HepG2 (cell line): ENCODE data around the gene TMEM141. TPM values are rescaled to one million over a fixed set of nuclear protein-coding genes. Genes with fewer than 3 reads are reported as not detected.
A peak's percentile ranks its signal among the peaks of the same experiment; 100 is the strongest.
"Not testable (repeated sequence)": the region's sequence is repeated elsewhere in the genome, so short reads cannot be mapped to it uniquely, and the experiment has no call there.

Source experiments
- ATAC-seq: fragments of 200-7000 bp; cut with Tn5 transposase; 3 replicates; pipeline ENCODE4 v1.9.1; 2020; ENCODE audit warnings: mild to moderate bottlenecking, moderate library complexity
- BruUV-seq: library from RNA; stranded (reverse); fragments of 400-500 nt; replicated peaks from 2 replicates; lab custom pipeline; 2021; lab: Mats Ljungman, UMichigan
- CTCF ChIA-PET: fragments of 300-600 bp; formaldehyde crosslinking; extraction: SDS; loops from one replicate; lab custom pipeline; 2021; ENCODE audit warnings: low total read pairs, inconsistent platforms, low intra/inter-chr PET ratio; lab: Yijun Ruan, JAX
- POLR2A ChIA-PET: fragments of 350-600 bp; sonication (Branson Sonifier 250); formaldehyde crosslinking; loops from one replicate; lab custom pipeline; 2020; ENCODE audit warnings: antibody characterized with exemption, inconsistent platforms; lab: Yijun Ruan, JAX
- DNase-seq: peaks from one replicate; pipeline ENCODE4 v3.0.0-alpha.2; 2015; ENCODE audit warnings: low spot score
- FAIRE-seq: peaks from 3 replicates; lab custom pipeline; 2011; peaks lifted over from hg19 to GRCh38; lab: Jason Lieb, UNC
- H2AFZ ChIP-seq: one replicate; pipeline ENCODE4 v1.6.1; 2011; ENCODE audit warnings: low read length, inconsistent platforms
- H3K27ac ChIP-seq: fragments of 300-600 bp; 3 replicates; pipeline ENCODE4 v1.8.0; 2011; ENCODE audit warnings: mixed run types, mild to moderate bottlenecking, mixed read lengths, low read length, inconsistent platforms; ENCODE audit not compliant: insufficient read depth; ENCODE audit errors: extremely low read length
- H3K27me3 ChIP-seq, 2 experiments: fragments of 200-600 bp in 1 of 2; 2 replicates in 1 of 2; 3 replicates in 1 of 2; pipeline versions ENCODE4 v1.6.0 to v1.8.0; 2011; ENCODE audit warnings: low read length in 2 of 2, mild to moderate bottlenecking in 2 of 2, moderate library complexity in 2 of 2, inconsistent platforms in 1 of 2; ENCODE audit not compliant: insufficient read depth in 2 of 2, control insufficient read depth in 1 of 2
- H3K36me3 ChIP-seq, 2 experiments: fragments of 200-600 bp in 1 of 2; replicated peaks in 1 of 2; 2 replicates in 1 of 2; 3 replicates in 1 of 2; pipeline versions ENCODE4 v1.5.1 to v1.8.0; 2011; ENCODE audit warnings: low read length in 2 of 2, inconsistent platforms in 1 of 2; ENCODE audit not compliant: insufficient read depth in 2 of 2, control insufficient read depth in 1 of 2
- H3K4me1 ChIP-seq: 2 replicates; pipeline ENCODE4 v1.5.1; 2012; ENCODE audit warnings: low read length, inconsistent platforms; ENCODE audit not compliant: insufficient read depth
- H3K4me2 ChIP-seq: 2 replicates; pipeline ENCODE4 v1.6.0; 2011; ENCODE audit warnings: low read depth, low read length, inconsistent platforms
- H3K4me3 ChIP-seq, 3 experiments: fragments of 200-600 bp in 1 of 3; sonication (generic), shearing (Covaris generic) in 1 of 3; replicated peaks in 1 of 3; 2 replicates each; pipeline ENCODE4 v1.5.1; 2011 to 2016; ENCODE audit warnings: low read length in 3 of 3, inconsistent platforms in 2 of 3, low read depth in 2 of 3, mild to moderate bottlenecking in 2 of 3, control low read depth in 1 of 3, mixed read lengths in 1 of 3; ENCODE audit not compliant: insufficient read depth in 1 of 3
- H3K79me2 ChIP-seq: one replicate; pipeline ENCODE4 v1.6.1; 2011; ENCODE audit warnings: low read length, inconsistent platforms; ENCODE audit not compliant: insufficient read depth
- H3K9ac ChIP-seq: 2 replicates; pipeline ENCODE4 v1.6.0; 2011; ENCODE audit warnings: mild to moderate bottlenecking, low read depth, low read length, inconsistent platforms; ENCODE audit not compliant: insufficient read depth
- H3K9me3 ChIP-seq: 2 replicates; pipeline ENCODE4 v1.5.1; 2012; ENCODE audit warnings: mild to moderate bottlenecking, low read length
- H4K20me1 ChIP-seq: 2 replicates; pipeline ENCODE4 v1.6.0; 2011; ENCODE audit warnings: inconsistent platforms, mild to moderate bottlenecking, low read length, moderate library complexity; ENCODE audit not compliant: insufficient read depth
- CHD4 ChIP-seq: fragments of 200-600 bp; sonication (generic); IDR thresholded peaks from 2 replicates; pipeline ENCODE4 v1.7.0; 2017; ENCODE audit warnings: mild to moderate bottlenecking, low read length, borderline replicate concordance
- KDM1A ChIP-seq: IDR thresholded peaks from 2 replicates; pipeline ENCODE4 v1.6.1; 2016; ENCODE audit warnings: missing compliant biosample characterization
- NONO ChIP-seq, 2 experiments: fragments of 450-650 bp in 1 of 2; sonication (generic) in 1 of 2; formaldehyde crosslinking in 1 of 2; IDR thresholded peaks in 1 of 2; conservative IDR thresholded peaks in 1 of 2; 2 replicates each; pipeline versions ENCODE4 v1.6.1 to v1.8.0; 2017 to 2022; ENCODE audit warnings: mild to moderate bottlenecking in 1 of 2, missing genetic modification reagents in 1 of 2, moderate library complexity in 1 of 2
- ZKSCAN1 ChIP-seq: fragments of 150-350 bp; IDR thresholded peaks from 2 replicates; pipeline ENCODE4 v1.6.1; 2014; ENCODE audit warnings: low read length
- ZMYM2 ChIP-seq: sonication (generic); formaldehyde crosslinking; IDR thresholded peaks from 2 replicates; pipeline ENCODE4 v1.8.0; 2022; ENCODE audit warnings: mild to moderate bottlenecking, missing genetic modification reagents
- ZMYM3 ChIP-seq: sonication (generic); formaldehyde crosslinking; IDR thresholded peaks from 2 replicates; pipeline ENCODE4 v1.5.1; 2020; ENCODE audit warnings: mild to moderate bottlenecking, missing genetic modification reagents
- ZNF687 ChIP-seq: sonication (generic); formaldehyde crosslinking; IDR thresholded peaks from 2 replicates; pipeline ENCODE4 v1.5.1; 2020; ENCODE audit warnings: mild to moderate bottlenecking, missing genetic modification reagents, moderate library complexity
- WGBS: methylation state at CpG from one replicate; pipeline ENCODE4 v1.1.6; 2017; ENCODE audit warnings: low lambda C conversion rate; 5-methylcytosine and 5-hydroxymethylcytosine counted together
- in situ Hi-C: cut with HindIII; loops from 2 replicates; pipeline ENCODE4 v1.10.0; 2017; ENCODE audit warnings: low pct_unique_long_range_greater_than_20kb; ENCODE audit not compliant: extremely low pct_ligation_motif_present
- intact Hi-C: fragments of 100-400 bp; cut with micrococcal nuclease; formaldehyde crosslinking; loops from one replicate; pipeline ENCODE4 v1.10.0; 2022; ENCODE audit not compliant: unreplicated experiment
- polyA plus RNA-seq, 8 experiments: library from polyadenylated mRNA; depleted of rRNA in 3 of 8; stranded (reverse) in 7 of 8; unstranded in 1 of 8; fragments of >200 nt; fragmentation: Illumina TruSeq in 4 of 8; extraction: Trizol in 4 of 8; gene quantifications; 2 replicates each; pipeline versions ENCODE4 v1.2.1 to v1.2.3, GENCODE V29; 2011 to 2016; ENCODE audit warnings: low read depth in 4 of 8, missing spikeins in 1 of 8, mixed read lengths in 1 of 8; ENCODE audit not compliant: insufficient read depth in 1 of 8
- total RNA-seq, 5 experiments: library from RNA; depleted of rRNA; stranded (reverse); fragments of >200 nt; fragmentation: Illumina TruSeq; extraction: Trizol; gene quantifications; 2 replicates each; pipeline ENCODE4 v1.2.3, GENCODE V29; 2016; ENCODE audit warnings: low read depth in 1 of 5

TMEM141 gene
- total and polyA plus RNA-seq, 2 of the 13 experiments (the other 11 are each of a cell fraction or from before 2014, with no cell fraction given), result 81.0 to 202 TPM

GRCh38 chr9:136755302-136756133 lies 35.6 kb upstream of the TMEM141 start:
- H3K27ac ChIP-seq; H3K36me3 ChIP-seq; H3K9ac ChIP-seq; H4K20me1 ChIP-seq; H2AFZ ChIP-seq; in situ Hi-C loops; ATAC-seq; H3K79me2 ChIP-seq; POLR2A ChIA-PET; BruUV-seq; CTCF ChIA-PET; FAIRE-seq; H3K4me3 ChIP-seq; DNase-seq; intact Hi-C loops; TF ChIP-seq NONO (IDR thresholded peaks at IDR 0.05): not testable (repeated sequence)
- WGBS, result 63% methylated on average over 20 of the region's 22 CpGs
- TF ChIP-seq NONO (CRISPR knock-in tag; conservative IDR thresholded peaks at IDR 0.05) (peak; percentile 39; the same call in 1 of the 2 replicates), CHD4 (0 out of 2 replicates have a peak, but pooled peaks have one; percentile 40), ZMYM3 (CRISPR knock-in tag) (peak; percentile 98), ZMYM2 (peak; percentile 88), ZNF687 (CRISPR knock-in tag) (peak; percentile 46), KDM1A (CRISPR knock-in tag) (peak; percentile 52; the same call in 1 of the 2 replicates), ZKSCAN1 (peak; percentile 58; the same call in 1 of the 2 replicates)
- Histone ChIP-seq H3K4me1 (peaks cover 15% of the 10 kb centered on the region; the same call in 1 of the 2 replicates), H3K4me2 (0 out of 2 replicates have a peak overlapping the region, but pooled peaks have one; percentile 30), H3K27me3 (peaks cover 8 to 43% of the 10 kb centered on the region in 2 experiments; a peak in 4 of 5 replicates), H3K9me3 (peaks cover 15% of the 10 kb centered on the region)
